Measurements from ENCODE around the gene PTMS.
"Not testable (repeated sequence)": the region's sequence is repeated elsewhere in the genome, so short reads cannot be mapped to it uniquely, and the experiment has no call there.

Gene PTMS

DNA sequence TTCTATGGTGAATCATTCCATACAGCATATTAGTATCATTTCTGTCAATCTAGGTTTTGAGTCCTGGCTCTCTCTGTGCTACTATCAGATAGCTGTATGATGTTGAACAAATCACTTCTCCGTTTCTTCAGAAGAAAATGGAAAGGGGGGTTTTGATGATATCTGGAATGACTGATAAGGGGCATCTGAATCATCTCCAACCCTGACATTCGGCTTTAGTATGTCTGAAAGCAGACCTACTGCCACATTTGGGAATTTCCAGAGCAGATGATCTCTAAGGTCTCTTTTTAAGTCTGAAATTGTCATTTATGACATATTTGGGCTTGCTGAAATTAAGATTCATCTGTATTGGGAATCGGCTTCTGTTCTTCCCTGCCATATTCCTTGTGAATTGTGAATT is 23.3 kb upstream of the PTMS start:
- H3K4me3 ChIP-seq (ENCODE audit: low read length) = no peak overlapping the region
- TF ChIP-seq ZNF274 (IDR thresholded peaks at IDR 0.05; ENCODE audit: low read depth, low read length) = no peak

- not testable (repeated sequence) for H3K4me3 ChIP-seq (ENCODE audit: low read length)
These were observed 22.9 kb upstream of the PTMS start for GRCh38 chr12:6743300-6743699.

GRCh38 chr12:6745741-6746525 is 20.2 kb upstream of the PTMS start:
- no peak for TF ChIP-seq ZNF274 (IDR thresholded peaks at IDR 0.05; ENCODE audit: low read depth, low read length)
- H3K4me3 ChIP-seq (ENCODE audit: low read length) = no peak overlapping the region

DNA sequence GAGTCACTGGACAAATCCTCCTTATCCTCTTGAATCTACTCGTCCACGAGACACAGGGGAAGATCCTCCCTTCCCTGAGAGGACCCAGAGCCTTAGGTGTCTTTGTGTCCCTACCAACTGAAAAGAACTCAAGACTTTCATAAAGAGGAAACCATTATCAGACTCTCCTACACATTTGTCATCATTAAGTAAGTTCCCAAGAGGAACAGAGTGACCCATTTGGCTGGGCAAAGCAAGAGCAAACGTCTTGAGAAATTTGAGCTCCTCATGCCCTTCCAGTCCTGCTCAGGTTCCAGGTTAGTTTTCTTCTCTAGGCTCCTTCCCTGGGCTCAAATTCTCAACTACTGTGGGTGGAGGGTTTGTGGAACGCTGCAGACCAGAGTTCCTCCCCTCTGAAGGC is 18.9 kb upstream of the PTMS start:
- TF ChIP-seq ZNF274 (IDR thresholded peaks at IDR 0.05; ENCODE audit: low read depth, low read length) = no peak
- no peak overlapping the region for H3K4me3 ChIP-seq (ENCODE audit: low read length)

DNA sequence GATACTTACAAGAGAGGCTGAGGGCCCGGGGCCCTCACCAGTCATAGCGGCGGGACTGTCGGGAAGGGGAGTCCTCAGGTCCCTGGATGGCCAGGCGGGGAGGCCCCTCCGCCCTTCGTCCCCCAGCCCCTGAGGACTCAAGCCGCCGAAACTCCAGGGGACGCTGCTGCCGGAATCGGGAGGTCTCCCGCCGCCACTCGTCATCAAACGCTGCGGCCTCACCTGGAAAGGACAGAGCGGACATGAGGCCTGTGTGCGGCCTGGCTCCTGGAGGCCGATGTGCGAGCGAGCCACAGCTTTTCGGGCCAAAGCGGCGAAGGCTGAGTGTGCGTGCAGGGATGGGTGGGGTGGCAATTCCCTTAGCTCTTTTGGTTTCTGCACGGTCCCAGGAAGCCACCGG is 17.4 kb upstream of the PTMS start:
- no peak for TF ChIP-seq ZNF274 (IDR thresholded peaks at IDR 0.05; ENCODE audit: low read depth, low read length)

DNA sequence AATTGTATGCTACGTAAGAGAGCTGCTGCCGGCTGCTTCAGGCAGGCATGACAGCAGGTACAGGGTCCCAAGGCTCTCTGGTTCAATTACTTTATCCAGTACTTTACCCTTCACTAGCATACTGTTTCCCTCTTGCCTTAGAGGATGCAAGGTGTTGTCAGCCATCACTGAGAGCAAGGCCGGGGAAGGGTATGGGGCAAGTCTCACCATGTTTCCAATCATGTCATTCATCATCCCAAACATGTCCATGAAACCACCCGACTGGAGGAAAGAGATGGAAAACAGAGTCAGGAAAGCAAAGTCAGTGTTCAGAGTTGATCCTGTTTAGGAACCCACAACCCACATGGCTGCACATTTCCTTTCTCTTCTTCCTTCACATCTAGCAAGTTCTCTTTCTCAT is 15.7 kb upstream of the PTMS start:
- TF ChIP-seq ZNF274 (IDR thresholded peaks at IDR 0.05; ENCODE audit: low read depth, low read length) = no peak
- no peak overlapping the region for H3K4me3 ChIP-seq (ENCODE audit: low read length)

More for the DNA sequence above, 17.4 kb upstream of the PTMS start:
- no peak overlapping the region for H3K4me3 ChIP-seq (ENCODE audit: low read length)

DNA sequence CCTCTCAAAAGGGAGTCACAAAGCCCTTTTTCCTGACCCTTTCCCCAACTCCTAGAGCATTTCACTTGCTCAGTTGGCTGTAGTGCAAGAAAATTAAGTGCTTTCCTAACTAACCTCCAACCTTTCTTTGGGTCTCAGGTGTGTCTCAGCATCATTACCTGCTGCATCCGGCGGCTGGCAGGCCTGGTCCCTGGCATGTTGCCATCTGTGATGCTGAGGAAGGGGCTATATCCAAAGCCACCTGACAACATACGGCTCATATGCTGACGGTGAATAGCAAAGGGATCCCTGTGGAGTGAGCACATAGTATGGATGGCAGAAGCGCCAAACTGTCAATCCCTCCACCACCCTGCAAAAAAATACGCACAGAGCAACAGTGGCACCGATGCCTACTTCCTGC is 14.4 kb upstream of the PTMS start:
- no peak for TF ChIP-seq ZNF274 (IDR thresholded peaks at IDR 0.05; ENCODE audit: low read depth, low read length)

GRCh38 chr12:6752167-6752920 is 13.8 kb upstream of the PTMS start:
- peak overlapping the region; percentile 86 for H3K4me3 ChIP-seq (ENCODE audit: low read length)
- TF ChIP-seq ZNF274 (IDR thresholded peaks at IDR 0.05; ENCODE audit: low read depth, low read length) = no peak

More for the DNA sequence above, 14.4 kb upstream of the PTMS start:
- peak overlapping the region; percentile 86; the same call in 1 of the 2 replicates for H3K4me3 ChIP-seq (ENCODE audit: low read length)

- H3K4me3 ChIP-seq (ENCODE audit: low read length) = peak within 1 kb of the TSS; percentile 86
- TF ChIP-seq ZNF274 (IDR thresholded peaks at IDR 0.05; ENCODE audit: low read depth, low read length) = no peak
These were observed 13.0 kb upstream of the PTMS start, which contains the start of gene MLF2 for GRCh38 chr12:6752921-6753771. TSS of gene MLF2 (minus strand) at chr12:6753141. CDS start at chr12:6752334, 807 bp downstream.

DNA sequence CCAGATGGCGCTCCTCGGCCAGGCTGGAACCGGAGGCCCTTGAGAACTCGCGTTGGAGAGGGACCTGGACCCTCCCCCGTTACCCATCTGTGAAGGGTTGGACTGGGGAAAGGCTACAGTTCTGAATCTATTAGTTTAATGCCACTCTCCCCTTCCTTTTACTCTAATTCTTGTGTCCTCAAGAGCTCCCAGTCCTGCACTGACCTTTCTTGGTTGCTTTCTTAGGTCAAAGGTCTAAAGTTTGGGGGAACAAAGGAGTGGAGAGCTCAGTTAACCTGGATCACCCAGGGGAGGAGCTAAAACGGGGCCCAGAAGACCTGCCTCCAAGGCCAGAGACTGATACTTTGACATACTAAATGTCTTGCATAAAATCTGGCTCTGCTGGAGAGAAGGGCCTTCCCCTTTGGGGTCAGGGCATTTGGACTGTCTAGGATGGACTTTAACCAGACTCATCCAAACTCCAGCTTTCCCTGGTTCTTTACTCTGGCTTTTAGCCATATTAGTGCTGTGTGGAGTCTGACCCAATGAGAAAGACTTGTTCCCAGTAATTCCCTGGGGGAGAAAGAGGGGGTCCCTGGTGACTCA is 12.3 kb upstream of the PTMS start:
- H3K4me3 ChIP-seq (ENCODE audit: low read length) = no peak overlapping the region
- no peak for TF ChIP-seq ZNF274 (IDR thresholded peaks at IDR 0.05; ENCODE audit: low read depth, low read length)

- no peak for TF ChIP-seq ZNF274 (IDR thresholded peaks at IDR 0.05; ENCODE audit: low read depth, low read length)
- no peak overlapping the region for H3K4me3 ChIP-seq (ENCODE audit: low read length)
These were observed 11.8 kb upstream of the PTMS start for GRCh38 chr12:6754411-6754810.

GRCh38 chr12:6757028-6757690 is 9.0 kb upstream of the PTMS start:
- no peak for TF ChIP-seq ZNF274 (IDR thresholded peaks at IDR 0.05; ENCODE audit: low read depth, low read length)
- no peak overlapping the region for H3K4me3 ChIP-seq (ENCODE audit: low read length)

- no peak for TF ChIP-seq ZNF274 (IDR thresholded peaks at IDR 0.05; ENCODE audit: low read depth, low read length)
- no peak overlapping the region for H3K4me3 ChIP-seq (ENCODE audit: low read length)
These were observed 7.6 kb upstream of the PTMS start for GRCh38 chr12:6758506-6759095.
